Lung (tissue), 12 donors: Measurements from ENCODE around the gene G6PD. TPM values are rescaled to one million over a fixed set of nuclear protein-coding genes. Genes with fewer than 3 reads are reported as not detected.
A peak's percentile ranks its signal among the peaks of the same experiment; 100 is the strongest.

Source experiments
- ATAC-seq: fragments of 200-7000 bp; cut with Tn5 transposase; one replicate; pipeline ENCODE4 v1.9.1; 2020; ENCODE audit warnings: moderate number of reproducible peaks; ENCODE audit not compliant: insufficient read depth, low FRiP score
- DNase-seq, 3 donors: peaks; one replicate each; pipeline ENCODE4 v3.0.0-alpha.2; 2013 to 2017
- H3K27ac ChIP-seq, 2 donors: one replicate each; pipeline ENCODE4 v1.5.1; 2013; ENCODE audit warnings: mild to moderate bottlenecking in 2 of 2, moderate library complexity in 2 of 2, control low read depth in 1 of 2, inconsistent platforms in 1 of 2, low read depth in 1 of 2, low read length in 1 of 2
- H3K27me3 ChIP-seq, 3 donors: one replicate each; pipeline ENCODE4 v1.5.1; 2013; ENCODE audit warnings: low read length in 2 of 3; ENCODE audit not compliant: control insufficient read depth in 3 of 3, insufficient read depth in 3 of 3
- H3K36me3 ChIP-seq, 4 donors: one replicate each; pipeline ENCODE4 v1.5.1; 2013; ENCODE audit warnings: low read length in 4 of 4, mild to moderate bottlenecking in 1 of 4, moderate library complexity in 1 of 4; ENCODE audit not compliant: control insufficient read depth in 4 of 4, insufficient read depth in 4 of 4
- H3K4me1 ChIP-seq, 5 donors: one replicate each; pipeline ENCODE4 v1.5.1; 2013; ENCODE audit warnings: low read length in 5 of 5, mild to moderate bottlenecking in 2 of 5, moderate library complexity in 1 of 5; ENCODE audit not compliant: control insufficient read depth in 5 of 5, insufficient read depth in 5 of 5
- H3K4me3 ChIP-seq: one replicate; pipeline ENCODE4 v1.5.1; 2013; ENCODE audit warnings: mild to moderate bottlenecking, control low read depth, moderate library complexity
- H3K9ac ChIP-seq, 2 donors: one replicate each; pipeline ENCODE4 v1.5.1; 2013; ENCODE audit warnings: low read length in 2 of 2, control low read depth in 1 of 2; ENCODE audit not compliant: insufficient read depth in 1 of 2
- H3K9me3 ChIP-seq, 4 donors: one replicate each; pipeline ENCODE4 v1.5.1; 2013; ENCODE audit warnings: low read length in 3 of 4, mild to moderate bottlenecking in 1 of 4, moderate library complexity in 1 of 4; ENCODE audit not compliant: control insufficient read depth in 4 of 4, insufficient read depth in 3 of 4
- WGBS, 2 donors: extraction: QIAGEN DNeasy Blood & Tissue Kit; methylation state at CpG; one replicate each; pipeline ENCODE4 v1.1.7; 2013; 5-methylcytosine and 5-hydroxymethylcytosine counted together
- polyA plus RNA-seq, 2 donors: library from polyadenylated mRNA; stranded (reverse); fragments of 200-250 nt; gene quantifications; one replicate each; pipeline ENCODE4 v1.2.1, GENCODE V29; 2013
- total RNA-seq, 2 donors: library from RNA; depleted of rRNA in 1 of 2; stranded (reverse); fragments of >200 nt in 1 of 2; gene quantifications; one replicate each; pipeline ENCODE4 v1.2.1, GENCODE V29; 2014 to 2021
- TF ChIP-seq, protein P1 (sequence below): IDR thresholded peaks from 2 replicates; pipeline ENCODE4 v1.5.1; 2012; ENCODE audit warnings: mild to moderate bottlenecking; ENCODE audit errors: control extremely low read depth, extremely low read depth
- donor health status: control.
- donor health status: control.
- donor health status: Bipolar disorder and iron deficiency.
- donor health status: healthy.
- donor health status: DM: yes; HTN: yes; CAD: no.

Gene G6PD
- total and polyA plus RNA-seq, 4 donors, result 24.3 to 106 (median 65.5) TPM

GRCh38 chrX:154515090-154515965, 31.3 kb downstream of the G6PD start:
- H3K36me3 ChIP-seq, result no peaks in the 10 kb centered on the region
- H3K27me3 ChIP-seq, result no peaks in the 10 kb centered on the region
- peaks cover 0 to 8% (median 0%) of the 10 kb centered on the region in 4 donors for H3K9me3 ChIP-seq
- peak overlapping the region; percentile 48 for H3K4me3 ChIP-seq
- ATAC-seq (no peak), DNase-seq (peak in 2 of 3 donors; percentile 34 to 51)
- H3K4me1 ChIP-seq, result peaks cover 0 to 15% (median 4%) of the 10 kb centered on the region in 5 donors
- H3K9ac ChIP-seq, result peak overlapping the region in 1 of 2 donors; percentile 74
- 16 to 43% methylated on average over 27 to 34 of the region's 34 CpGs for WGBS, 2 donors
- H3K27ac ChIP-seq, result peak overlapping the region; percentile 82 to 87
- TF ChIP-seq, protein P1, sequence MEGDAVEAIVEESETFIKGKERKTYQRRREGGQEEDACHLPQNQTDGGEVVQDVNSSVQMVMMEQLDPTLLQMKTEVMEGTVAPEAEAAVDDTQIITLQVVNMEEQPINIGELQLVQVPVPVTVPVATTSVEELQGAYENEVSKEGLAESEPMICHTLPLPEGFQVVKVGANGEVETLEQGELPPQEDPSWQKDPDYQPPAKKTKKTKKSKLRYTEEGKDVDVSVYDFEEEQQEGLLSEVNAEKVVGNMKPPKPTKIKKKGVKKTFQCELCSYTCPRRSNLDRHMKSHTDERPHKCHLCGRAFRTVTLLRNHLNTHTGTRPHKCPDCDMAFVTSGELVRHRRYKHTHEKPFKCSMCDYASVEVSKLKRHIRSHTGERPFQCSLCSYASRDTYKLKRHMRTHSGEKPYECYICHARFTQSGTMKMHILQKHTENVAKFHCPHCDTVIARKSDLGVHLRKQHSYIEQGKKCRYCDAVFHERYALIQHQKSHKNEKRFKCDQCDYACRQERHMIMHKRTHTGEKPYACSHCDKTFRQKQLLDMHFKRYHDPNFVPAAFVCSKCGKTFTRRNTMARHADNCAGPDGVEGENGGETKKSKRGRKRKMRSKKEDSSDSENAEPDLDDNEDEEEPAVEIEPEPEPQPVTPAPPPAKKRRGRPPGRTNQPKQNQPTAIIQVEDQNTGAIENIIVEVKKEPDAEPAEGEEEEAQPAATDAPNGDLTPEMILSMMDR, result no peak

DNA sequence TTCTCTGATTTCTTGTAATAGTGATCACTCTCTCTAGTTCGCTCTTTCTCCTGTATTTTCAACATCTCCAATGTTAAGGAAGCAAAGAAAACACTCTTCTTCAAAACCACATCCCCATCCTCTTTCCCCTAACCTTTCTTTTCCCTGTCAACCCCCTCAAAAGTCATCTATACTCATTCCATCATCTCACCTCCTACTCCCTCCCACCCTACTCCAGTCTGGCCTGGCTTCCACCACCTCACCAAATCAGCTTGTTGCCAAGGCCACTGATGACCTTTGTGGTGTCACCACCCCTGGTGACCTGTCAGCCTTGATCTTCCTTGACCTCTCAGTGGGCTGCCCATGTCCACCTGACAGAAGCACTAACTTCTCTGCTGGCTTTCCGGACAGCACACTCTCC, 32.9 kb downstream of the G6PD start:
- no peak for DNase-seq
- Histone ChIP-seq H3K4me3 (no peak overlapping the region), H3K27me3 (no peaks in the 10 kb centered on the region), H3K9ac (no peak overlapping the region), H3K27ac (no peak overlapping the region), H3K9me3 (peaks cover 0 to 14% (median under 1%) of the 10 kb centered on the region in 4 donors), H3K36me3 (peaks cover 0 to 5% (median 2%) of the 10 kb centered on the region in 4 donors), H3K4me1 (peaks cover 0 to 15% (median 4%) of the 10 kb centered on the region in 5 donors)
- 80 to 84% methylated on average over 2 of the region's 2 CpGs for WGBS, 2 donors
- ATAC-seq, result no peak
- TF ChIP-seq, protein P1, result no peak

GRCh38 chrX:154512879-154513553, 33.6 kb downstream of the G6PD start:
- H3K4me3 ChIP-seq, result no peak overlapping the region
- no peak for ATAC-seq
- TF ChIP-seq, protein P1, result no peak

More at GRCh38 chrX:154512879-154513553, 33.6 kb downstream of the G6PD start:
- no peak for DNase-seq
- H3K9me3 ChIP-seq, result peaks cover 0 to 18% (median under 1%) of the 10 kb centered on the region in 4 donors
- H3K27ac ChIP-seq, result no peak overlapping the region
- H3K36me3 ChIP-seq, result peaks cover 0 to 6% (median 4%) of the 10 kb centered on the region in 4 donors
- WGBS, 2 donors, result 90 to 94% methylated on average over 16 of the region's 16 CpGs
- no peak overlapping the region for H3K9ac ChIP-seq
- no peaks in the 10 kb centered on the region for H3K27me3 ChIP-seq
- H3K4me1 ChIP-seq, result peaks cover 0 to 11% (median 4%) of the 10 kb centered on the region in 5 donors
